Left ventricle myocardium inferior (tissue), 1 donor: ENCODE data around the gene AQP12A. TPM values are rescaled to one million over a fixed set of nuclear protein-coding genes. Genes with fewer than 3 reads are reported as not detected.

Experiments used
- DNase-seq: peaks from one replicate; pipeline ENCODE4 v3.0.0-alpha.2; 2020
- H3K27ac ChIP-seq: fragments of 200-600 bp; replicated peaks from 2 replicates; pipeline ENCODE4 v1.8.0; 2021
- H3K27me3 ChIP-seq: fragments of 200-600 bp; 2 replicates; pipeline ENCODE4 v1.8.0; 2021; ENCODE audit warnings: low read depth
- H3K36me3 ChIP-seq: fragments of 200-600 bp; 2 replicates; pipeline ENCODE4 v1.8.0; 2021
- H3K4me1 ChIP-seq: fragments of 200-600 bp; 2 replicates; pipeline ENCODE4 v1.8.0; 2021
- H3K4me3 ChIP-seq: fragments of 200-600 bp; 2 replicates; pipeline ENCODE4 v1.8.0; 2021; ENCODE audit warnings: mild to moderate bottlenecking, moderate library complexity
- H3K9me3 ChIP-seq: fragments of 200-600 bp; replicated peaks from 2 replicates; pipeline ENCODE4 v1.8.0; 2021
- CTCF ChIP-seq: fragments of 200-600 bp; IDR thresholded peaks from 2 replicates; pipeline ENCODE4 v1.8.0; 2021; ENCODE audit warnings: antibody characterized with exemption, mild to moderate bottlenecking, borderline replicate concordance
- intact Hi-C: fragments of 100-400 bp; cut with micrococcal nuclease; formaldehyde crosslinking; loops from one replicate; pipeline ENCODE4 v1.11.0; 2022
- total RNA-seq: library from RNA; stranded (reverse); fragmentation: NEBNext Ultra II Directional; extraction: Animal tissue kit (Norgen Biotek cat#: 25700); gene quantifications from one replicate; pipeline ENCODE4 v1.2.1, GENCODE V29; 2021
- donor health status: DM: no; HTN: yes; CAD: no; lungs with severe emphysema.

AQP12A gene
- total RNA-seq, 1 donor from 2014 or later, result not detected

GRCh38 chr2:240720686-240721595, 29.3 kb downstream of the AQP12A start:
- H3K4me3 ChIP-seq, result no peak overlapping the region
- no peaks in the 10 kb centered on the region for H3K36me3 ChIP-seq
- H3K4me1 ChIP-seq, result no peaks in the 10 kb centered on the region
- H3K27me3 ChIP-seq, result peaks cover 90% of the 10 kb centered on the region
- TF ChIP-seq CTCF, result no peak
- intact Hi-C loops, result no loop called here
- H3K9me3 ChIP-seq, result no peaks in the 10 kb centered on the region
- no peak for DNase-seq
- no peak overlapping the region for H3K27ac ChIP-seq

GRCh38 chr2:240721596-240722180, 30.0 kb downstream of the AQP12A start:
- no peak overlapping the region for H3K4me3 ChIP-seq
- intact Hi-C loops, result no loop called here
- H3K27me3 ChIP-seq, result peaks cover 82% of the 10 kb centered on the region
- no peak for TF ChIP-seq CTCF
- H3K4me1 ChIP-seq, result no peaks in the 10 kb centered on the region
- H3K9me3 ChIP-seq, result no peaks in the 10 kb centered on the region
- no peak overlapping the region for H3K27ac ChIP-seq
- H3K36me3 ChIP-seq, result no peaks in the 10 kb centered on the region
- DNase-seq, result no peak

- Histone ChIP-seq H3K36me3 (no peaks in the 10 kb centered on the region), H3K27ac (no peak overlapping the region), H3K27me3 (peaks cover 82% of the 10 kb centered on the region), H3K9me3 (no peaks in the 10 kb centered on the region), H3K4me1 (no peaks in the 10 kb centered on the region), H3K4me3 (no peak overlapping the region)
- intact Hi-C loops, result no loop called here
- no peak for TF ChIP-seq CTCF
- DNase-seq, result no peak
These were observed 30.7 kb downstream of the AQP12A start for GRCh38 chr2:240722376-240722775.

- no peaks in the 10 kb centered on the region for H3K4me1 ChIP-seq
- DNase-seq, result no peak
- H3K27me3 ChIP-seq, result peaks cover 77% of the 10 kb centered on the region
- no peaks in the 10 kb centered on the region for H3K9me3 ChIP-seq
- intact Hi-C loops, result no loop called here
- H3K4me3 ChIP-seq, result no peak overlapping the region
- TF ChIP-seq CTCF, result no peak
- H3K27ac ChIP-seq, result no peak overlapping the region
- H3K36me3 ChIP-seq, result no peaks in the 10 kb centered on the region
These were observed 31.4 kb downstream of the AQP12A start for GRCh38 chr2:240722796-240723735.

GRCh38 chr2:240723851-240724250, 32.2 kb downstream of the AQP12A start:
- intact Hi-C loops, result no loop called here
- H3K4me1 ChIP-seq, result no peaks in the 10 kb centered on the region
- H3K27me3 ChIP-seq, result peaks cover 69% of the 10 kb centered on the region
- H3K27ac ChIP-seq, result no peak overlapping the region
- DNase-seq, result no peak
- H3K36me3 ChIP-seq, result no peaks in the 10 kb centered on the region
- no peak overlapping the region for H3K4me3 ChIP-seq
- H3K9me3 ChIP-seq, result no peaks in the 10 kb centered on the region
- no peak for TF ChIP-seq CTCF
